ENCODE data around the gene NSRP1. TPM values are rescaled to one million over a fixed set of nuclear protein-coding genes. Genes with fewer than 3 reads are reported as not detected.

NSRP1 gene
- polyA plus RNA-seq, 1 experiment = 6.9 TPM

DNA sequence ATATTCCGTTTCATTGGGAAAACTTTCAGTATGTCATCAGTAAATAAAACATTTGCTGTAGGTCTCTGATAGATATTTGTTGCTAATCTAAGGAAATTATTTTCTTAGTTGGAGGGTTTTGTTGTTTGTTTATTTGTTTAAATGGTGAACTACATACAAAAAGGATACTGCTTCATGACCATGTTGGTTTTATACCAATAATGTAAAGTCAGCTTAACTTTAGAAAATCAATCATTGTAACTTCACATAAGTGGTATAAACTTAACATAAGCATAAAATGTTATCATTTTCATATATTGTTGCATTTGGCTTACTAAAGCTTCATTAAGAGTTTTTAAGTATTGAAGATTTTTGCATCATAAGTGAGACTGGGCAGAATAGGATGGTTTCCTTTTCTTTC is 57.9 kb downstream of the NSRP1 start:
- CTCF ChIA-PET = interaction anchor here (0.7 to 0.8 kb wide), 2 partner anchors 46 to 50 kb away, joined by 3 read pairs; no protein-coding TSS in a partner anchor
- no peak for DNase-seq (ENCODE audit: low read depth)
- TF ChIP-seq, protein P1, sequence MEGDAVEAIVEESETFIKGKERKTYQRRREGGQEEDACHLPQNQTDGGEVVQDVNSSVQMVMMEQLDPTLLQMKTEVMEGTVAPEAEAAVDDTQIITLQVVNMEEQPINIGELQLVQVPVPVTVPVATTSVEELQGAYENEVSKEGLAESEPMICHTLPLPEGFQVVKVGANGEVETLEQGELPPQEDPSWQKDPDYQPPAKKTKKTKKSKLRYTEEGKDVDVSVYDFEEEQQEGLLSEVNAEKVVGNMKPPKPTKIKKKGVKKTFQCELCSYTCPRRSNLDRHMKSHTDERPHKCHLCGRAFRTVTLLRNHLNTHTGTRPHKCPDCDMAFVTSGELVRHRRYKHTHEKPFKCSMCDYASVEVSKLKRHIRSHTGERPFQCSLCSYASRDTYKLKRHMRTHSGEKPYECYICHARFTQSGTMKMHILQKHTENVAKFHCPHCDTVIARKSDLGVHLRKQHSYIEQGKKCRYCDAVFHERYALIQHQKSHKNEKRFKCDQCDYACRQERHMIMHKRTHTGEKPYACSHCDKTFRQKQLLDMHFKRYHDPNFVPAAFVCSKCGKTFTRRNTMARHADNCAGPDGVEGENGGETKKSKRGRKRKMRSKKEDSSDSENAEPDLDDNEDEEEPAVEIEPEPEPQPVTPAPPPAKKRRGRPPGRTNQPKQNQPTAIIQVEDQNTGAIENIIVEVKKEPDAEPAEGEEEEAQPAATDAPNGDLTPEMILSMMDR (IDR thresholded peaks at IDR 0.05; ENCODE audit: insufficient read depth, low read depth, low read length) = no peak
- no peak overlapping the region for H3K4me3 ChIP-seq (ENCODE audit: low read depth, low read length)
- H3K27me3 ChIP-seq (ENCODE audit: control insufficient read depth, insufficient read depth, low read length) = no peaks in the 10 kb centered on the region
- H3K36me3 ChIP-seq (ENCODE audit: control insufficient read depth, insufficient read depth, low read length) = no peaks in the 10 kb centered on the region; the same call in none of the 2 replicates
- POLR2A ChIA-PET = no interaction called here

DNA sequence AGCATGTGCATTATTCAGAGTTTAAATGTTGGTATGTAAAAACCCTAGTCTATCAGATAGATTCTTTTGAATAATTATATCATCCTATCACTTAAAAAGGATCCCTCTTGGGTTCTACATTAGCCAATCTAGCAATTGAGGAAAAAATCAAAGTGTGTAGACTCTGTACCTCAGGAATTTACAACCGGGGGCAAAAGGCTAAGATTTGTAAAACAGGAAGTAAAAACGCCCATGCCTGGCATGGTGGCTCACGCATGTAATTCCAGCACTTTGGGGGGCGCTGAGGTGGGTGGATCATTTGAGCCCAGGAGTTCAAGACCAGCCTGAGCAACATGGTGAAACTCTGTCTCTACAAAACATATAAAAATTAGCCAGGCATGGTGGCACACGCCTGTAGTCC is 60.2 kb downstream of the NSRP1 start:
- Histone ChIP-seq H3K4me3 (ENCODE audit: low read depth, low read length) (no peak overlapping the region), H3K36me3 (ENCODE audit: control insufficient read depth, insufficient read depth, low read length) (peaks cover 3% of the 10 kb centered on the region), H3K27me3 (ENCODE audit: control insufficient read depth, insufficient read depth, low read length) (no peaks in the 10 kb centered on the region)
- POLR2A ChIA-PET = no interaction called here
- no peak for DNase-seq (ENCODE audit: low read depth)
- TF ChIP-seq, protein P1 (IDR thresholded peaks at IDR 0.05; ENCODE audit: insufficient read depth, low read depth, low read length) = no peak
- CTCF ChIA-PET = no interaction called here

DNA sequence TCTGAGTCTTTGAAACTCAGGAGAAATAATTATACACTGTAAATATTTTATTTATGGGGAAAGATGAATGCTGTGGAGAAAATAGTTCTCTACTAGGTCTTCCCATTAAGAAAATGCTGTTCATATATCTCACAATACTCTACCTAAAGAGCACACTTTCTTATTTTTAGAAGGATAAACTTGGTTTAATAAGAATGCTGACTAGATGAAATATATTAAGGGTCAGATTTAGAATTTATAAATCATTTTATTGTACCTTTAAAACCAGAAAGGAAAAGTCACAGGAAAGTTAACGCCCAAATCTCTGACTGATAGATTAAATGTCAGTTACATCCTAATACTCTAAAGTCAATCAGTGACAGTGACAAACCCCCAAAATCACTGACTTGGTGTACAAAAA is 70.1 kb downstream of the NSRP1 start:
- TF ChIP-seq, protein P1 (IDR thresholded peaks at IDR 0.05; ENCODE audit: insufficient read depth, low read depth, low read length) = no peak
- CTCF ChIA-PET = no interaction called here
- POLR2A ChIA-PET = no interaction called here
- Histone ChIP-seq H3K27me3 (ENCODE audit: control insufficient read depth, insufficient read depth, low read length) (no peaks in the 10 kb centered on the region), H3K36me3 (ENCODE audit: control insufficient read depth, insufficient read depth, low read length) (peaks cover 6% of the 10 kb centered on the region), H3K4me3 (ENCODE audit: low read depth, low read length) (no peak overlapping the region)
- DNase-seq (ENCODE audit: low read depth) = no peak

DNA sequence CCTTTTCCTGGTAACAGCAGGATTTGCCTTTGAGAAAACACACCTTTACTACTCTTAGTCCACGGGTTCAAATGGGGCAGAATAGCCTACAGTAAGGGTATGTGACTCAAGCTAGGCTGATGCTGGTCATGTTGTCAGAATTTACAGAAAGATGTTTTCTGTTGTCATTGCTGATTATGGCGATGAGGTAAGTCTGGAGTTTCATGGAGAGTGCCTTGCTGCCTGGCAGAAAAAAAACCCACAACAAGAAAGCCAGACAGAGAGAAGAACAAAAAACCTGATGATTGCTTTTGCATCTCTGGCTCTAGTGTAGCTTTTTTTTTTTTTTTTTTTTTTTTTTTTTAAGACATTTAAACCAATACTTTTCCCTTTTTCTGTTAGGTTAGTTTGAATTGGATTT is 71.0 kb downstream of the NSRP1 start:
- Histone ChIP-seq H3K36me3 (ENCODE audit: control insufficient read depth, insufficient read depth, low read length) (peaks cover 5% of the 10 kb centered on the region), H3K4me3 (ENCODE audit: low read depth, low read length) (no peak overlapping the region), H3K27me3 (ENCODE audit: control insufficient read depth, insufficient read depth, low read length) (no peaks in the 10 kb centered on the region)
- no peak for DNase-seq (ENCODE audit: low read depth)
- TF ChIP-seq, protein P1 (IDR thresholded peaks at IDR 0.05; ENCODE audit: insufficient read depth, low read depth, low read length) = no peak
- ChIA-PET CTCF (interaction anchor here (0.6 kb wide), 1 partner anchor 233 kb away, joined by 3 read pairs; no protein-coding TSS in a partner anchor), POLR2A (no interaction called here)

DNA sequence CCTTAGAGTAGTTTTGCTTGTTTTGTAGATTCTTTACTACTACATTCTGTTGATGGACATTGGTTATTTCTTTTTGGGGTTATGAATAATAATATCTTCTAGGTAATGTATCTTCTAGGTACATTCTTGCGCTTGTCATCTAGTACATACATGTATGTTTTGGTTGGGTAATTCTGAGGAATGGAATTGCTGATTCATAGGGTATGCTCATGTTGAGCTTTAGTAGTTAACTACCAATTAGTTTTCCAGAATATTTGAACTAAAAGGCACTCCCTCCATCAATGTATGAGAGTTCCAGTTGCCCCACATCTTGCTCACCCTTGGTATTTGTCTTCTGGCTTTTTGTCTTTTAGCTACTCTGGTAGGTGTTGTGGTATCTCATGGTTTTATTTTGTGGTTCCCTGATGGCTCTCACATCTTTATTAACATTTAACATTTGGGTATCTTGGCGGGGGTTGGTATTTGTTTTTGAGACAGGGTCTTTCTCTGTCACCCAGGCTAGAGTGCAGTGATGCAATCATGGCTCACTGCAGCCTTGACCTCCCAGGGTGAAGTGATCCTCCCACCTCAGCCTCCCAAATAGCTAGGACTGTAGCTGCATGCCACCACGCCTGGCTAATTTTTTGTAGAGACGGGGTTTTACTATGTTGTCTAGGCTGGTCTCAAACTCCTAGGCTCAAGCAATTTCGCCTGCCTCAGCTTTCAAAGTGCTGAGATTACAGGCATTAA is 71.8 kb downstream of the NSRP1 start:
- ChIA-PET POLR2A (no interaction called here), CTCF (interaction anchor here (0.6 kb wide), 1 partner anchor 232 kb away, joined by 3 read pairs; no protein-coding TSS in a partner anchor)
- TF ChIP-seq, protein P1 (IDR thresholded peaks at IDR 0.05; ENCODE audit: insufficient read depth, low read depth, low read length) = no peak
- no peak for DNase-seq (ENCODE audit: low read depth)
- Histone ChIP-seq H3K27me3 (ENCODE audit: control insufficient read depth, insufficient read depth, low read length) (no peaks in the 10 kb centered on the region), H3K4me3 (ENCODE audit: low read depth, low read length) (no peak overlapping the region), H3K36me3 (ENCODE audit: control insufficient read depth, insufficient read depth, low read length) (peaks cover 5% of the 10 kb centered on the region)

Data from BJ (cell line).